H1 (cell line): ENCODE results near the gene USP13. TPM values are rescaled to one million over a fixed set of nuclear protein-coding genes. Genes with fewer than 3 reads are reported as not detected.

ENCODE experiments used
- ASH2L ChIP-seq: fragments of 200-600, 300-600 bp; sonication (generic); IDR thresholded peaks from one replicate; pipeline ENCODE4 v1.7.1; 2017; ENCODE audit warnings: low read length
- BRCA1 ChIP-seq: IDR thresholded peaks from 2 replicates; pipeline ENCODE4 v1.6.1; 2012; ENCODE audit warnings: low read depth, low read length, improper control_type of control experiment
- CTBP2 ChIP-seq: IDR thresholded peaks from 2 replicates; pipeline ENCODE4 v1.7.0; 2011; ENCODE audit warnings: borderline replicate concordance, mild to moderate bottlenecking, moderate library complexity, mixed read lengths, low read length; ENCODE audit not compliant: insufficient read depth, insufficient read length
- EGR1 ChIP-seq: IDR thresholded peaks from 2 replicates; pipeline ENCODE4 v1.6.1; 2011; ENCODE audit warnings: low read depth, low read length, borderline replicate concordance
- HDAC2 ChIP-seq, 2 experiments: fragments of 300-600 bp in 1 of 2; sonication (generic) in 1 of 2; IDR thresholded peaks; 2 replicates each; pipeline ENCODE4 v1.6.1; 2011 to 2012; ENCODE audit warnings: low read depth in 2 of 2, low read length in 2 of 2, mild to moderate bottlenecking in 2 of 2, moderate library complexity in 2 of 2, borderline replicate concordance in 1 of 2, inconsistent platforms in 1 of 2
- JUND ChIP-seq: IDR thresholded peaks from 2 replicates; pipeline ENCODE4 v1.6.1; 2011; ENCODE audit warnings: mild to moderate bottlenecking, improper control_type of control experiment, low read length
- KDM4A ChIP-seq: IDR thresholded peaks from one replicate; pipeline ENCODE4 v1.7.1; 2012; ENCODE audit warnings: low read depth, mild to moderate bottlenecking, moderate library complexity, low read length, inconsistent platforms; ENCODE audit not compliant: severe bottlenecking
- SP4 ChIP-seq: IDR thresholded peaks from 2 replicates; pipeline ENCODE4 v1.6.1; 2012; ENCODE audit warnings: low read length, inconsistent platforms
- TAF7 ChIP-seq: optimal IDR thresholded peaks from 2 replicates; pipeline ENCODE3; 2011; ENCODE audit warnings: low read depth, mild to moderate bottlenecking, inconsistent platforms, low read length, moderate library complexity, borderline replicate concordance
- polyA plus RNA-seq, 7 experiments: library from polyadenylated mRNA; depleted of rRNA in 3 of 7; stranded (reverse) in 5 of 7; unstranded in 2 of 7; fragments of >200 nt in 5 of 7; fragments of 200-250 nt in 2 of 7; gene quantifications; 1 replicate in 5 of 7; 2 replicates in 1 of 7; 4 replicates in 1 of 7; pipeline versions ENCODE4 v1.2.1 to v1.2.3, GENCODE V29; 2011 to 2013; ENCODE audit warnings: missing spikeins in 2 of 7, mixed read lengths in 2 of 7
- total RNA-seq: library from RNA; stranded (reverse); fragmentation: NEBNext Ultra II Directional; extraction: Animal tissue kit (Norgen Biotek cat#: 25700); gene quantifications from 2 replicates; pipeline ENCODE4 v1.2.1, GENCODE V29; 2021
- TF ChIP-seq, protein P1 (sequence below): fragments of 300-600 bp; sonication (generic); IDR thresholded peaks from 2 replicates; pipeline ENCODE4 v1.7.1; 2012; ENCODE audit warnings: low read length, moderate library complexity, mild to moderate bottlenecking, inconsistent platforms; ENCODE audit not compliant: insufficient replicate concordance

Gene USP13
- total and polyA plus RNA-seq, 2 of the 8 experiments (the other 6 are each of a cell fraction or from before 2014, with no cell fraction given): 7.9 to 25.9 TPM

- TF ChIP-seq, protein P1, sequence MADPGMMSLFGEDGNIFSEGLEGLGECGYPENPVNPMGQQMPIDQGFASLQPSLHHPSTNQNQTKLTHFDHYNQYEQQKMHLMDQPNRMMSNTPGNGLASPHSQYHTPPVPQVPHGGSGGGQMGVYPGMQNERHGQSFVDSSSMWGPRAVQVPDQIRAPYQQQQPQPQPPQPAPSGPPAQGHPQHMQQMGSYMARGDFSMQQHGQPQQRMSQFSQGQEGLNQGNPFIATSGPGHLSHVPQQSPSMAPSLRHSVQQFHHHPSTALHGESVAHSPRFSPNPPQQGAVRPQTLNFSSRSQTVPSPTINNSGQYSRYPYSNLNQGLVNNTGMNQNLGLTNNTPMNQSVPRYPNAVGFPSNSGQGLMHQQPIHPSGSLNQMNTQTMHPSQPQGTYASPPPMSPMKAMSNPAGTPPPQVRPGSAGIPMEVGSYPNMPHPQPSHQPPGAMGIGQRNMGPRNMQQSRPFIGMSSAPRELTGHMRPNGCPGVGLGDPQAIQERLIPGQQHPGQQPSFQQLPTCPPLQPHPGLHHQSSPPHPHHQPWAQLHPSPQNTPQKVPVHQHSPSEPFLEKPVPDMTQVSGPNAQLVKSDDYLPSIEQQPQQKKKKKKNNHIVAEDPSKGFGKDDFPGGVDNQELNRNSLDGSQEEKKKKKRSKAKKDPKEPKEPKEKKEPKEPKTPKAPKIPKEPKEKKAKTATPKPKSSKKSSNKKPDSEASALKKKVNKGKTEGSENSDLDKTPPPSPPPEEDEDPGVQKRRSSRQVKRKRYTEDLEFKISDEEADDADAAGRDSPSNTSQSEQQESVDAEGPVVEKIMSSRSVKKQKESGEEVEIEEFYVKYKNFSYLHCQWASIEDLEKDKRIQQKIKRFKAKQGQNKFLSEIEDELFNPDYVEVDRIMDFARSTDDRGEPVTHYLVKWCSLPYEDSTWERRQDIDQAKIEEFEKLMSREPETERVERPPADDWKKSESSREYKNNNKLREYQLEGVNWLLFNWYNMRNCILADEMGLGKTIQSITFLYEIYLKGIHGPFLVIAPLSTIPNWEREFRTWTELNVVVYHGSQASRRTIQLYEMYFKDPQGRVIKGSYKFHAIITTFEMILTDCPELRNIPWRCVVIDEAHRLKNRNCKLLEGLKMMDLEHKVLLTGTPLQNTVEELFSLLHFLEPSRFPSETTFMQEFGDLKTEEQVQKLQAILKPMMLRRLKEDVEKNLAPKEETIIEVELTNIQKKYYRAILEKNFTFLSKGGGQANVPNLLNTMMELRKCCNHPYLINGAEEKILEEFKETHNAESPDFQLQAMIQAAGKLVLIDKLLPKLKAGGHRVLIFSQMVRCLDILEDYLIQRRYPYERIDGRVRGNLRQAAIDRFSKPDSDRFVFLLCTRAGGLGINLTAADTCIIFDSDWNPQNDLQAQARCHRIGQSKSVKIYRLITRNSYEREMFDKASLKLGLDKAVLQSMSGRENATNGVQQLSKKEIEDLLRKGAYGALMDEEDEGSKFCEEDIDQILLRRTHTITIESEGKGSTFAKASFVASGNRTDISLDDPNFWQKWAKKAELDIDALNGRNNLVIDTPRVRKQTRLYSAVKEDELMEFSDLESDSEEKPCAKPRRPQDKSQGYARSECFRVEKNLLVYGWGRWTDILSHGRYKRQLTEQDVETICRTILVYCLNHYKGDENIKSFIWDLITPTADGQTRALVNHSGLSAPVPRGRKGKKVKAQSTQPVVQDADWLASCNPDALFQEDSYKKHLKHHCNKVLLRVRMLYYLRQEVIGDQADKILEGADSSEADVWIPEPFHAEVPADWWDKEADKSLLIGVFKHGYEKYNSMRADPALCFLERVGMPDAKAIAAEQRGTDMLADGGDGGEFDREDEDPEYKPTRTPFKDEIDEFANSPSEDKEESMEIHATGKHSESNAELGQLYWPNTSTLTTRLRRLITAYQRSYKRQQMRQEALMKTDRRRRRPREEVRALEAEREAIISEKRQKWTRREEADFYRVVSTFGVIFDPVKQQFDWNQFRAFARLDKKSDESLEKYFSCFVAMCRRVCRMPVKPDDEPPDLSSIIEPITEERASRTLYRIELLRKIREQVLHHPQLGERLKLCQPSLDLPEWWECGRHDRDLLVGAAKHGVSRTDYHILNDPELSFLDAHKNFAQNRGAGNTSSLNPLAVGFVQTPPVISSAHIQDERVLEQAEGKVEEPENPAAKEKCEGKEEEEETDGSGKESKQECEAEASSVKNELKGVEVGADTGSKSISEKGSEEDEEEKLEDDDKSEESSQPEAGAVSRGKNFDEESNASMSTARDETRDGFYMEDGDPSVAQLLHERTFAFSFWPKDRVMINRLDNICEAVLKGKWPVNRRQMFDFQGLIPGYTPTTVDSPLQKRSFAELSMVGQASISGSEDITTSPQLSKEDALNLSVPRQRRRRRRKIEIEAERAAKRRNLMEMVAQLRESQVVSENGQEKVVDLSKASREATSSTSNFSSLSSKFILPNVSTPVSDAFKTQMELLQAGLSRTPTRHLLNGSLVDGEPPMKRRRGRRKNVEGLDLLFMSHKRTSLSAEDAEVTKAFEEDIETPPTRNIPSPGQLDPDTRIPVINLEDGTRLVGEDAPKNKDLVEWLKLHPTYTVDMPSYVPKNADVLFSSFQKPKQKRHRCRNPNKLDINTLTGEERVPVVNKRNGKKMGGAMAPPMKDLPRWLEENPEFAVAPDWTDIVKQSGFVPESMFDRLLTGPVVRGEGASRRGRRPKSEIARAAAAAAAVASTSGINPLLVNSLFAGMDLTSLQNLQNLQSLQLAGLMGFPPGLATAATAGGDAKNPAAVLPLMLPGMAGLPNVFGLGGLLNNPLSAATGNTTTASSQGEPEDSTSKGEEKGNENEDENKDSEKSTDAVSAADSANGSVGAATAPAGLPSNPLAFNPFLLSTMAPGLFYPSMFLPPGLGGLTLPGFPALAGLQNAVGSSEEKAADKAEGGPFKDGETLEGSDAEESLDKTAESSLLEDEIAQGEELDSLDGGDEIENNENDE: no peak
- TF ChIP-seq KDM4A (peak; percentile 15), ASH2L (peak; percentile 89), JUND (0 out of 2 replicates have a peak, but pooled peaks have one; percentile 29), HDAC2 (IDR thresholded peaks at IDR 0.05; ENCODE audit: borderline replicate concordance in 1 of 2, low read depth in 2 of 2, low read length in 2 of 2) (peak in 1 of 2 experiments; percentile 81; a peak in 2 of 4 replicates), EGR1 (0 out of 2 replicates have a peak, but pooled peaks have one; percentile 6), CTBP2 (no peak), BRCA1 (no peak), TAF7 (peak; percentile 86), SP4 (peak; percentile 82; the same call in 1 of the 2 replicates)
Observed at GRCh38 chr3:179604321-179605078, 48.3 kb upstream of the USP13 start, which contains the start of the genes MRPL47 and NDUFB5 (continued).
